Tibial artery (tissue), 4 donors: Measurements from ENCODE around the gene DLX1.
"Not testable (repeated sequence)": the region's sequence is repeated elsewhere in the genome, so short reads cannot be mapped to it uniquely, and the experiment has no call there.

Source experiments
- DNase-seq, 2 donors: peaks; one replicate each; pipeline ENCODE4 v3.0.0-alpha.2; 2019
- H3K27ac ChIP-seq, 2 donors: fragments of 200-600 bp; sonication (generic) in 1 of 2; 1 replicate in 1 of 2; 2 replicates in 1 of 2; pipeline ENCODE4 v1.5.1; 2018 to 2019; ENCODE audit warnings: mild to moderate bottlenecking in 1 of 2
- H3K27me3 ChIP-seq, 2 donors: fragments of 200-600 bp; sonication (generic) in 1 of 2; one replicate each; pipeline versions ENCODE4 v1.5.1 to v1.6.0; 2016 to 2019
- H3K36me3 ChIP-seq, 3 donors: fragments of 200-600 bp; sonication (generic) in 2 of 3; one replicate each; pipeline ENCODE4 v1.5.1; 2016 to 2019; ENCODE audit warnings: mild to moderate bottlenecking in 2 of 3
- H3K4me1 ChIP-seq, 4 donors: fragments of 200-600 bp; sonication (generic) in 2 of 4; 1 replicate in 3 of 4; 2 replicates in 1 of 4; pipeline ENCODE4 v1.5.1; 2016 to 2019
- H3K4me3 ChIP-seq, 2 donors: fragments of 200-600 bp; sonication (generic) in 1 of 2; 1 replicate in 1 of 2; 2 replicates in 1 of 2; pipeline ENCODE4 v1.5.1; 2018 to 2019; ENCODE audit warnings: mild to moderate bottlenecking in 2 of 2
- H3K9me3 ChIP-seq, 3 donors: fragments of 200-600 bp; sonication (generic) in 1 of 3; one replicate each; pipeline ENCODE4 v1.5.1; 2016 to 2019
- intact Hi-C: fragments of 100-400 bp; cut with DNase I; formaldehyde crosslinking; loops from one replicate; pipeline ENCODE4 v1.15.0; 2023; ENCODE audit warnings: low total_unique reads
- TF ChIP-seq, protein P1 (sequence below), 2 experiments: fragments of 200-600 bp in 1 of 2; fragments of 450-650 bp in 1 of 2; IDR thresholded peaks; one replicate each; pipeline ENCODE4 v1.5.1; 2017 to 2019; ENCODE audit warnings: antibody characterized with exemption in 2 of 2, mild to moderate bottlenecking in 1 of 2, moderate library complexity in 1 of 2

Gene DLX1

DNA sequence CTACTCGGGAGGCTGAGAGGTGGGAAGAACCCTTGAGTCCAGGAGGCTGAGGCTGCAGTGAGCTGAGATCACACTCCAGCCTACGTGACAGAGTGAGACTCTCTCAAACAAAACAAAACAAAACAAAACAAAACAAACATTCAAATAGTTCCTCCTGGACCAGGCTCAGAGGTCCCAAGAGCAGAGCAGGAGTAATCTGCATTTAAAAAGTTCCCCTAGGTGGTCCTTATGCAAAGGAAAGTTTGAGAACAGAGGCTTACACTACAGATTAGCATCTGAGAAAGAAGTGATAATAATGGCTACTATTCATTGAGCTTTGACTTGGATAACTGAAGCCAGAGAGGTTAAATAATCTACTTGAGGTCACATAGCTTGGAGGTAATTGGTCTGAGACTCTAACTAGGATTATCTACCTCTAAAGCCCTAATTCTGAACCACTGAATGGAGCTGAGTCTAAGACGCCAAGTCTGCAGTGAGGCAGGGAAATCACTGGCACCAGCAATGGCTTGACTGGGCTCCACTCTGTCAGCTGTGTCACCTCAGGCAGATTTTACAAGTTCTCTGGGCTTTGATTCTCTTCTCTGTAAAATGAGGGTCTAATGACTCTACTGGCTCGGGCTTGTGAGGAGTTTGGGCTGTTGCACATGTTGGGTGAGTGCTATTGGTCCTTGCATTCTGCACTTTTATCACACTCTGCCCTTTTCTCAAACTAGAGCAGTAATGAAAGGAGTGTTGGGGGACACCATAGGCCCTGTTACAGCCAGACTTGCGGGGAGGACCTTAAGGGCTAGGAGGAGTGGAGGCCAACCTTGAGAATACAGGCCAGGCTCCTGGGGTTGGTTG is 46.6 kb downstream of the DLX1 start:
- Histone ChIP-seq H3K4me3 (no peak overlapping the region), H3K27me3 (no peaks in the 10 kb centered on the region), H3K9me3 (no peaks in the 10 kb centered on the region), H3K36me3 (no peaks in the 10 kb centered on the region), H3K4me1 (no peaks in the 10 kb centered on the region), H3K27ac (no peak overlapping the region)
- intact Hi-C loops = no loop called here
- TF ChIP-seq, protein P1, sequence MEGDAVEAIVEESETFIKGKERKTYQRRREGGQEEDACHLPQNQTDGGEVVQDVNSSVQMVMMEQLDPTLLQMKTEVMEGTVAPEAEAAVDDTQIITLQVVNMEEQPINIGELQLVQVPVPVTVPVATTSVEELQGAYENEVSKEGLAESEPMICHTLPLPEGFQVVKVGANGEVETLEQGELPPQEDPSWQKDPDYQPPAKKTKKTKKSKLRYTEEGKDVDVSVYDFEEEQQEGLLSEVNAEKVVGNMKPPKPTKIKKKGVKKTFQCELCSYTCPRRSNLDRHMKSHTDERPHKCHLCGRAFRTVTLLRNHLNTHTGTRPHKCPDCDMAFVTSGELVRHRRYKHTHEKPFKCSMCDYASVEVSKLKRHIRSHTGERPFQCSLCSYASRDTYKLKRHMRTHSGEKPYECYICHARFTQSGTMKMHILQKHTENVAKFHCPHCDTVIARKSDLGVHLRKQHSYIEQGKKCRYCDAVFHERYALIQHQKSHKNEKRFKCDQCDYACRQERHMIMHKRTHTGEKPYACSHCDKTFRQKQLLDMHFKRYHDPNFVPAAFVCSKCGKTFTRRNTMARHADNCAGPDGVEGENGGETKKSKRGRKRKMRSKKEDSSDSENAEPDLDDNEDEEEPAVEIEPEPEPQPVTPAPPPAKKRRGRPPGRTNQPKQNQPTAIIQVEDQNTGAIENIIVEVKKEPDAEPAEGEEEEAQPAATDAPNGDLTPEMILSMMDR (IDR thresholded peaks at IDR 0.05) = no peak
- DNase-seq = no peak

GRCh38 chr2:172134270-172134669 is 49.0 kb downstream of the DLX1 start:
- intact Hi-C loops = no loop called here
- no peaks in the 10 kb centered on the region for H3K27me3 ChIP-seq
- H3K9me3 ChIP-seq = no peaks in the 10 kb centered on the region
- TF ChIP-seq, protein P1 (IDR thresholded peaks at IDR 0.05) = no peak
- no peaks in the 10 kb centered on the region for H3K4me1 ChIP-seq
- H3K27ac ChIP-seq = no peak overlapping the region
- no peak for DNase-seq
- H3K36me3 ChIP-seq = no peaks in the 10 kb centered on the region
- no peak overlapping the region for H3K4me3 ChIP-seq

DNA sequence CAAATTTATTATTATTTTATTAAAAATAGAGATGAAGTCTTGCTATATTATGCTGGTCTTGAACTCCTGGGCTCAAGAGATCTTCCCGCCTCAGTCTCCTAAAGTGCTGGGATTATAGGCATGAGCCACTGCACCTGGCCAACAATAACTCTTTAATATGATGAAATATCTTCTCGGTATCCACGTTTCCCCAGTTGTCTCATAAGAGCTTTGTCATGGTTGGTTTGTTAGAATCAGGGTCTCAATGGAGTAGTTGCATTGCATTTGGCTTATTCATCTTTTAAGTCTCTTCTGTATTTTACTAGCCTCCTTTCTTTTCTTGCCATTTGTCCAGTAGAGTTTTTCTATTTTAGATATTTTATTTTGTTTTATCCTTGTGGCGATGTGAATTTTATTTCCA is 50.1 kb downstream of the DLX1 start:
- Histone ChIP-seq H3K4me1 (no peaks in the 10 kb centered on the region), H3K27me3 (no peaks in the 10 kb centered on the region), H3K9me3 (no peaks in the 10 kb centered on the region), H3K36me3 (no peaks in the 10 kb centered on the region), H3K4me3 (no peak overlapping the region), H3K27ac (no peak overlapping the region)
- DNase-seq = no peak
- intact Hi-C loops = no loop called here
- TF ChIP-seq, protein P1 (IDR thresholded peaks at IDR 0.05) = no peak

GRCh38 chr2:172137109-172137508 is 51.8 kb downstream of the DLX1 start:
- no peak for DNase-seq
- Histone ChIP-seq H3K36me3 (no peaks in the 10 kb centered on the region), H3K27ac (no peak overlapping the region), H3K27me3 (no peaks in the 10 kb centered on the region), H3K4me1 (no peaks in the 10 kb centered on the region), H3K9me3 (no peaks in the 10 kb centered on the region), H3K4me3 (no peak overlapping the region)
- intact Hi-C loops = no loop called here
- TF ChIP-seq, protein P1 (IDR thresholded peaks at IDR 0.05) = no peak

GRCh38 chr2:172137943-172138342 is 52.6 kb downstream of the DLX1 start:
- TF ChIP-seq, protein P1 (IDR thresholded peaks at IDR 0.05) = no peak
- H3K4me1 ChIP-seq = no peaks in the 10 kb centered on the region
- no peaks in the 10 kb centered on the region for H3K9me3 ChIP-seq
- no peak overlapping the region for H3K27ac ChIP-seq
- intact Hi-C loops = no loop called here
- no peaks in the 10 kb centered on the region for H3K27me3 ChIP-seq
- no peaks in the 10 kb centered on the region for H3K36me3 ChIP-seq
- DNase-seq = no peak
- H3K4me3 ChIP-seq = no peak overlapping the region

GRCh38 chr2:172138727-172139126 is 53.4 kb downstream of the DLX1 start:
- H3K27me3 ChIP-seq, H3K27ac ChIP-seq, DNase-seq, H3K4me1 ChIP-seq, H3K4me3 ChIP-seq, H3K36me3 ChIP-seq, H3K9me3 ChIP-seq, intact Hi-C loops: not testable (repeated sequence)
